Activated naive CD4-positive, alpha-beta T cell (primary cell): ENCODE measurements around the gene SLC2A11.
A peak's percentile ranks its signal among the peaks of the same experiment; 100 is the strongest.
"Not testable (repeated sequence)": the region's sequence is repeated elsewhere in the genome, so short reads cannot be mapped to it uniquely, and the experiment has no call there.

Experiments used
- DNase-seq, 4 experiments: peaks; one replicate each; lab custom pipeline; 2025; lab: John Stamatoyannopoulos, UW

The SLC2A11 gene

GRCh38 chr22:23891726-23892125 lies 34.1 kb downstream of the SLC2A11 start:
- DNase-seq, result no peak

- no peak for DNase-seq
Measured at GRCh38 chr22:23892130-23892529, 34.5 kb downstream of the SLC2A11 start.

- DNase-seq, result no peak
Measured at GRCh38 chr22:23892706-23893105, 35.0 kb downstream of the SLC2A11 start.

- DNase-seq, result no peak
Measured at GRCh38 chr22:23893121-23893944, 35.7 kb downstream of the SLC2A11 start.

GRCh38 chr22:23893945-23894709 lies 36.5 kb downstream of the SLC2A11 start, which contains the start of gene MIF:
MIF (plus strand) TSS chr22:23894383; CDS start chr22:23894475, 92 bp downstream.
- peak; percentile 92 to 98 (median 93) for DNase-seq

- DNase-seq, result peak in 3 of 4 experiments; percentile 22 to 60 (median 39)
Measured at GRCh38 chr22:23894710-23895598, 37.3 kb downstream of the SLC2A11 start.

- no peak for DNase-seq
Measured at GRCh38 chr22:23895599-23896144, 38.0 kb downstream of the SLC2A11 start.

- DNase-seq, result no peak
Measured at GRCh38 chr22:23896166-23896522, 38.5 kb downstream of the SLC2A11 start.

GRCh38 chr22:23896523-23897186 lies 39.0 kb downstream of the SLC2A11 start:
- DNase-seq, result no peak

GRCh38 chr22:23897320-23897719 lies 39.6 kb downstream of the SLC2A11 start:
- no peak for DNase-seq

- no peak for DNase-seq
Measured at GRCh38 chr22:23898006-23898974, 40.6 kb downstream of the SLC2A11 start.

- no peak for DNase-seq
Measured at GRCh38 chr22:23899042-23899745, 41.5 kb downstream of the SLC2A11 start.

GRCh38 chr22:23900227-23900626 lies 42.6 kb downstream of the SLC2A11 start:
- DNase-seq, result not testable (repeated sequence)

GRCh38 chr22:23901600-23901999 lies 43.9 kb downstream of the SLC2A11 start:
- DNase-seq, result no peak

GRCh38 chr22:23903328-23903971 lies 45.8 kb downstream of the SLC2A11 start:
- DNase-seq, result no peak

GRCh38 chr22:23904573-23905254 lies 47.0 kb downstream of the SLC2A11 start:
- DNase-seq, result no peak

GRCh38 chr22:23906641-23907040 lies 49.0 kb downstream of the SLC2A11 start:
- DNase-seq, result no peak

GRCh38 chr22:23907423-23907822 lies 49.7 kb downstream of the SLC2A11 start:
- not testable (repeated sequence) for DNase-seq
